Transverse colon (tissue), 4 donors: ENCODE data around the gene NEK10. TPM values are rescaled to one million over a fixed set of nuclear protein-coding genes. Genes with fewer than 3 reads are reported as not detected.
"Not testable (repeated sequence)": the region's sequence is repeated elsewhere in the genome, so short reads cannot be mapped to it uniquely, and the experiment has no call there.

Experiments used
- DNase-seq: peaks from one replicate; pipeline ENCODE4 v3.0.0-alpha.2; 2019
- H3K27ac ChIP-seq, 4 donors: fragments of 200-600 bp; sonication (generic); 2 replicates each; pipeline ENCODE4 v1.5.1; 2016 to 2018; ENCODE audit warnings: inconsistent platforms in 4 of 4
- H3K27me3 ChIP-seq: fragments of 200-600 bp; sonication (generic); 2 replicates; pipeline ENCODE4 v1.5.1; 2017; ENCODE audit warnings: inconsistent platforms
- H3K36me3 ChIP-seq, 4 donors: fragments of 200-600 bp; sonication (generic); 2 replicates each; pipeline ENCODE4 v1.5.1; 2017 to 2019; ENCODE audit warnings: inconsistent platforms in 4 of 4
- H3K4me1 ChIP-seq, 4 donors: fragments of 200-600 bp; sonication (generic); 2 replicates each; pipeline ENCODE4 v1.5.1; 2017 to 2020; ENCODE audit warnings: inconsistent platforms in 4 of 4
- H3K4me3 ChIP-seq, 4 donors: fragments of 200-600 bp; sonication (generic); 1 replicate in 1 of 4; 2 replicates in 3 of 4; pipeline versions ENCODE4 v1.5.1 to v1.6.1; 2017 to 2019; ENCODE audit warnings: inconsistent platforms in 4 of 4
- H3K9me3 ChIP-seq, 2 donors: fragments of 200-600 bp; sonication (generic); 2 replicates each; pipeline ENCODE4 v1.5.1; 2017 to 2019; ENCODE audit warnings: inconsistent platforms in 2 of 2
- CTCF ChIP-seq, 5 experiments: fragments of 200-600 bp in 3 of 5; fragments of 450-650 bp in 2 of 5; sonication (generic) in 3 of 5; IDR thresholded peaks; 1 replicate in 2 of 5; 2 replicates in 3 of 5; pipeline ENCODE4 v1.5.1; 2016 to 2017; ENCODE audit warnings: antibody characterized with exemption in 5 of 5, inconsistent platforms in 3 of 5, mild to moderate bottlenecking in 2 of 5, moderate library complexity in 1 of 5
- EP300 ChIP-seq: sonication (generic); formaldehyde crosslinking; IDR thresholded peaks from one replicate; pipeline ENCODE4 v1.6.1; 2017; ENCODE audit warnings: antibody characterized with exemption, low read depth
- POLR2A ChIP-seq: fragments of 450-650 bp; IDR thresholded peaks from one replicate; pipeline ENCODE4 v1.6.1; 2016; ENCODE audit warnings: antibody characterized with exemption, mild to moderate bottlenecking, moderate library complexity
- POLR2AphosphoS5 ChIP-seq, 3 donors: sonication (generic); formaldehyde crosslinking; IDR thresholded peaks; one replicate each; pipeline ENCODE4 v1.6.1; 2016; ENCODE audit warnings: antibody characterized with exemption in 3 of 3
- WGBS, 2 donors: methylation state at CpG; one replicate each; pipeline ENCODE4 v1.1.5; 2018; ENCODE audit warnings: low coverage in 1 of 2; 5-methylcytosine and 5-hydroxymethylcytosine counted together
- in situ Hi-C, 4 donors: fragments of 200-750 bp; cut with MboI; loops; one replicate each; pipeline versions ENCODE4 v1.15.0 to v1.15.1; 2017; ENCODE audit warnings: low sequenced_read_pairs in 3 of 4, low pct_ligation_motif_present in 1 of 4, low pct_unique_long_range_greater_than_20kb in 1 of 4
- intact Hi-C: fragments of 100-400 bp; cut with DNase I; formaldehyde crosslinking; loops from one replicate; pipeline ENCODE4 v1.15.1; 2023; ENCODE audit warnings: low total_unique reads
- total RNA-seq, 4 donors: library from RNA; depleted of rRNA; stranded (reverse); fragments of >200 nt; gene quantifications; one replicate each; pipeline ENCODE4 v1.1.0, GENCODE V29; 2016

The NEK10 gene
- total RNA-seq, 4 donors from 2014 or later = 1.1 to 3.2 (median 1.7) TPM

- peaks cover 0 to 14% (median 2%) of the 10 kb centered on the region in 4 donors for H3K4me1 ChIP-seq
- DNase-seq = no peak
- peak overlapping the region in 1 of 4 donors; percentile 7 for H3K27ac ChIP-seq
- H3K9me3 ChIP-seq = no peaks in the 10 kb centered on the region
- in situ Hi-C loops = no loop called here
- H3K27me3 ChIP-seq = no peaks in the 10 kb centered on the region
- WGBS, 2 donors = 71 to 87% methylated on average over 1 of the region's 1 CpG
- TF ChIP-seq EP300 = no peak
- TF ChIP-seq POLR2A = no peak
- no peak for TF ChIP-seq CTCF (IDR thresholded peaks at IDR 0.05)
- no peak for TF ChIP-seq POLR2AphosphoS5 (IDR thresholded peaks at IDR 0.05)
- H3K36me3 ChIP-seq = no peaks in the 10 kb centered on the region
- no peak overlapping the region for H3K4me3 ChIP-seq
- intact Hi-C loops = no loop called here
Measured at GRCh38 chr3:27342267-27342666, 26.9 kb downstream of the NEK10 start.

- H3K4me1 ChIP-seq = peaks cover 0 to 6% (median 2%) of the 10 kb centered on the region in 4 donors
- H3K27ac ChIP-seq = no peak overlapping the region
- intact Hi-C loops = no loop called here
- H3K36me3 ChIP-seq = no peaks in the 10 kb centered on the region
- TF ChIP-seq POLR2A (no peak), POLR2AphosphoS5 (IDR thresholded peaks at IDR 0.05) (no peak), EP300 (no peak), CTCF (IDR thresholded peaks at IDR 0.05) (no peak)
- in situ Hi-C loops = no loop called here
- WGBS, 2 donors = 67 to 68% methylated on average over 1 of the region's 1 CpG
- H3K4me3 ChIP-seq = no peak overlapping the region
- no peaks in the 10 kb centered on the region for H3K27me3 ChIP-seq
- DNase-seq = no peak
- no peaks in the 10 kb centered on the region for H3K9me3 ChIP-seq
Measured at GRCh38 chr3:27340534-27340933, 28.6 kb downstream of the NEK10 start.

- no peak for TF ChIP-seq POLR2A
- no peak for TF ChIP-seq CTCF (IDR thresholded peaks at IDR 0.05)
- no peak for TF ChIP-seq POLR2AphosphoS5 (IDR thresholded peaks at IDR 0.05)
- TF ChIP-seq EP300 = no peak
- in situ Hi-C loops = no loop called here
Measured at GRCh38 chr3:27335571-27335970, 33.6 kb downstream of the NEK10 start.

GRCh38 chr3:27333843-27334242, 35.3 kb downstream of the NEK10 start:
- Histone ChIP-seq H3K4me1 (no peaks in the 10 kb centered on the region), H3K36me3 (no peaks in the 10 kb centered on the region), H3K27ac (no peak overlapping the region), H3K4me3 (no peak overlapping the region), H3K27me3 (no peaks in the 10 kb centered on the region), H3K9me3 (no peaks in the 10 kb centered on the region)
- no peak for DNase-seq
- no peak for TF ChIP-seq CTCF (IDR thresholded peaks at IDR 0.05)
- no peak for TF ChIP-seq EP300
- no peak for TF ChIP-seq POLR2A
- no peak for TF ChIP-seq POLR2AphosphoS5 (IDR thresholded peaks at IDR 0.05)
- in situ Hi-C loops = no loop called here
- intact Hi-C loops = no loop called here

More at GRCh38 chr3:27335571-27335970, 33.6 kb downstream of the NEK10 start:
- Histone ChIP-seq H3K9me3 (no peaks in the 10 kb centered on the region), H3K4me3 (no peak overlapping the region), H3K36me3 (no peaks in the 10 kb centered on the region), H3K27me3 (no peaks in the 10 kb centered on the region), H3K4me1 (no peaks in the 10 kb centered on the region), H3K27ac (no peak overlapping the region)
- intact Hi-C loops = no loop called here
- no peak for DNase-seq
- 31 to 50% methylated on average over 1 of the region's 1 CpG for WGBS, 2 donors

GRCh38 chr3:27328982-27329762, 40.0 kb downstream of the NEK10 start:
- H3K9me3 ChIP-seq, H3K27me3 ChIP-seq, intact Hi-C loops, H3K4me1 ChIP-seq, H3K36me3 ChIP-seq, in situ Hi-C loops, H3K27ac ChIP-seq, H3K4me3 ChIP-seq, DNase-seq: not testable (repeated sequence)
- WGBS, 2 donors = 96 to 100% methylated on average over 4 of the region's 4 CpGs
